ENCODE measurements around the gene SGMS1. TPM values are rescaled to one million over a fixed set of nuclear protein-coding genes. Genes with fewer than 3 reads are reported as not detected.

SGMS1 gene
- total RNA-seq, 1 donor from 2014 or later: 37.2 TPM

GRCh38 chr10:50314169-50315071 is 309.3 kb downstream of the SGMS1 start:
- no peak for DNase-seq (ENCODE audit: low spot score)

GRCh38 chr10:50312464-50313437 is 311.0 kb downstream of the SGMS1 start:
- DNase-seq (ENCODE audit: low spot score): no peak

GRCh38 chr10:50310560-50311174 is 313.1 kb downstream of the SGMS1 start:
- no peak for DNase-seq (ENCODE audit: low spot score)

- DNase-seq (ENCODE audit: low spot score): no peak
Measured at GRCh38 chr10:50309342-50309741, 314.4 kb downstream of the SGMS1 start.

GRCh38 chr10:50304660-50305059 is 319.1 kb downstream of the SGMS1 start:
- DNase-seq (ENCODE audit: low spot score): no peak

- no peak for DNase-seq (ENCODE audit: low spot score)
Measured at GRCh38 chr10:50299948-50300669, 323.6 kb downstream of the SGMS1 start.

- DNase-seq (ENCODE audit: low spot score): no peak
Measured at GRCh38 chr10:50295367-50295766, 328.4 kb downstream of the SGMS1 start.

- DNase-seq (ENCODE audit: low spot score): no peak
Measured at GRCh38 chr10:50294582-50294981, 329.2 kb downstream of the SGMS1 start.

GRCh38 chr10:50293513-50294313 is 330.0 kb downstream of the SGMS1 start:
- no peak for DNase-seq (ENCODE audit: low spot score)

- DNase-seq (ENCODE audit: low spot score): no peak
Measured at GRCh38 chr10:50291261-50291850, 332.4 kb downstream of the SGMS1 start.

- DNase-seq (ENCODE audit: low spot score): no peak
Measured at GRCh38 chr10:50289196-50289595, 334.6 kb downstream of the SGMS1 start.

- no peak for DNase-seq (ENCODE audit: low spot score)
Measured at GRCh38 chr10:50286996-50287803, 336.6 kb downstream of the SGMS1 start.

- no peak for DNase-seq (ENCODE audit: low spot score)
Measured at GRCh38 chr10:50286517-50286916, 337.2 kb downstream of the SGMS1 start.

- no peak for DNase-seq (ENCODE audit: low spot score)
Measured at GRCh38 chr10:50281967-50282522, 341.7 kb downstream of the SGMS1 start.

GRCh38 chr10:50281210-50281966 is 342.4 kb downstream of the SGMS1 start:
- no peak for DNase-seq (ENCODE audit: low spot score)

- no peak for DNase-seq (ENCODE audit: low spot score)
Measured at GRCh38 chr10:50280049-50280841, 343.5 kb downstream of the SGMS1 start.

- no peak for DNase-seq (ENCODE audit: low spot score)
Measured at GRCh38 chr10:50279489-50279888, 344.3 kb downstream of the SGMS1 start.

Measured in mesenteric fat pad (tissue), 1 donor.